ENCODE results near the gene CCDC191.

DNA sequence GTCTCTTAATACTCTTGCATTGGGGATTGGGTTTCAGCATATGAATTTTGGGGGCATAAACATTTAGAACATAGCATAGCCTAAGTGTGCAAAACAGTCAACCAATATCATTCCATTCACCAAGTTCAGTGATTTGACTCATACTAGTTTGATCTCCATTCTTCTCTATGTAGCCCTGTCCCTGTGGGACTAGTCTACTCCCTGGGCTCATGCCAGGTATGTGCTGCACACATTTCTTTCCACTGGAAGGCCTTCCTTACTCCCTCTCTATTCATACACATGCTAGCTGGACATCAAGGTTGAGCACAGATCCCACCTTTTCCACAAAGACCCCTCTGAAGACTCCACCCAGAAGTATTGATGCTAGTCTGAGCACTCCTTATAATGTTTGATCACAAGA lies 103.4 kb downstream of the CCDC191 start:
- TF ChIP-seq, protein P1, sequence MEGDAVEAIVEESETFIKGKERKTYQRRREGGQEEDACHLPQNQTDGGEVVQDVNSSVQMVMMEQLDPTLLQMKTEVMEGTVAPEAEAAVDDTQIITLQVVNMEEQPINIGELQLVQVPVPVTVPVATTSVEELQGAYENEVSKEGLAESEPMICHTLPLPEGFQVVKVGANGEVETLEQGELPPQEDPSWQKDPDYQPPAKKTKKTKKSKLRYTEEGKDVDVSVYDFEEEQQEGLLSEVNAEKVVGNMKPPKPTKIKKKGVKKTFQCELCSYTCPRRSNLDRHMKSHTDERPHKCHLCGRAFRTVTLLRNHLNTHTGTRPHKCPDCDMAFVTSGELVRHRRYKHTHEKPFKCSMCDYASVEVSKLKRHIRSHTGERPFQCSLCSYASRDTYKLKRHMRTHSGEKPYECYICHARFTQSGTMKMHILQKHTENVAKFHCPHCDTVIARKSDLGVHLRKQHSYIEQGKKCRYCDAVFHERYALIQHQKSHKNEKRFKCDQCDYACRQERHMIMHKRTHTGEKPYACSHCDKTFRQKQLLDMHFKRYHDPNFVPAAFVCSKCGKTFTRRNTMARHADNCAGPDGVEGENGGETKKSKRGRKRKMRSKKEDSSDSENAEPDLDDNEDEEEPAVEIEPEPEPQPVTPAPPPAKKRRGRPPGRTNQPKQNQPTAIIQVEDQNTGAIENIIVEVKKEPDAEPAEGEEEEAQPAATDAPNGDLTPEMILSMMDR (IDR thresholded peaks at IDR 0.05; ENCODE audit: insufficient read depth, low read length, poor library complexity, severe bottlenecking) = no peak
- no peak for TF ChIP-seq EZH2phosphoT487 (conservative IDR thresholded peaks at IDR 0.05; ENCODE audit: low read length)
